CD4-positive, alpha-beta T cell treated with Interleukin-17A for 1 hour (primary cell): Measurements from ENCODE around the gene ATP6V0B.

Experiments used
- DNase-seq: peaks from one replicate; pipeline ENCODE4 v3.0.0-alpha.2; 2020

ATP6V0B gene

DNA sequence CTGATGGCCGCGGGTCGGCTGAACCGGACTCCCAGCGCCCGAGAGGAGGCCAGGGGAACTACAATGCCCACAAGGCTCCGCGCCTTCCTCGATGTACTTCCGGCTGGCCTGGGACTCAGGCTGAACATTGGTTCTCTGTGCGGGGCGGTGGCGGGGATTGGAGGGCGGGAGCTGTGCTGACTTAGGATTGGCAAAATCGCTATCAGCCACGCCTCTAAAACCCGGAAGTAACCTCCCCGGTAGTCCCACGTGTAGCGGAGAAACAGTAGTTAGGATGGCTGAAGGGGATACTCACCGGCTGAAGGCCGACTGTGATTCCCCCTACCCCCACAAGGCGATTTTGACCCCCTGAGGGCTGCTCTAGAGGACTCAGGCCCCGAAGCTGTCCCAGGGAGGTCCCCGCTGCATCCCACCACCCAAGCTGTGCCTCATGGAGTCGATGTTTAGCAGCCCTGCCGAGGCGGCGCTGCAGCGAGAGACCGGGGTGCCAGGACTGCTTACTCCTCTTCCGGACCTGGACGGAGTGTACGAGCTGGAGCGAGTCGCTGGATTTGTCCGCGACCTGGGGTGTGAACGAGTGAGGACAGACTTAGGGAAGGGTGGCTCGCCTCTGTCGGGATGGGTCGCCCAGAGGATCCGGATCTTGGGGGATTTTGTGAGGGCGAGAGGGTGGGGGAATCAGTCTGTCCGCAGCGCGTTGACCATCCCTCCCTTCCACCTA is 4.9 kb upstream of the ATP6V0B start, which contains the start of gene DPH2:
TSS of gene DPH2 (plus strand) at position 265 of the 721 bp plus-strand sequence. CDS start at position 431, 166 bp downstream.
- peak; percentile 96 for DNase-seq

DNA sequence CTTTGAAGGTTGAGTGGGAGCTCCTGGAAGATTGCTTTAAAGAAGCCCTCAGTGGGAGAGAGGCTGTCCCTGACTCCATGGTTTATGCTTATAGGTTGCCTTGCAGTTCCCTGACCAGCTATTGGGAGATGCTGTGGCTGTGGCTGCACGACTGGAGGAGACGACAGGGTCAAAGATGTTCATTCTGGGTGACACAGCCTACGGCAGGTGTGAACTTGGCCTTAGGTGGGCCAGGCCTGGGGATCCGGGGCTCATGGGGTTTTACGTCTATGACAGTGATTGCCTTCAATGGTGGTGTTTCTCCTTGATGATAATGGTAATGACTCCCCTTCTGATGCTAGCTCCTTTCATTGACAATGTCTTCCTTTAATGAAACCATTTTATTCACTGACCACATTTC is 4.3 kb upstream of the ATP6V0B start:
- DNase-seq, result no peak

- no peak for DNase-seq
Measured at GRCh38 chr1:43970911-43971310, 3.8 kb upstream of the ATP6V0B start.

DNA sequence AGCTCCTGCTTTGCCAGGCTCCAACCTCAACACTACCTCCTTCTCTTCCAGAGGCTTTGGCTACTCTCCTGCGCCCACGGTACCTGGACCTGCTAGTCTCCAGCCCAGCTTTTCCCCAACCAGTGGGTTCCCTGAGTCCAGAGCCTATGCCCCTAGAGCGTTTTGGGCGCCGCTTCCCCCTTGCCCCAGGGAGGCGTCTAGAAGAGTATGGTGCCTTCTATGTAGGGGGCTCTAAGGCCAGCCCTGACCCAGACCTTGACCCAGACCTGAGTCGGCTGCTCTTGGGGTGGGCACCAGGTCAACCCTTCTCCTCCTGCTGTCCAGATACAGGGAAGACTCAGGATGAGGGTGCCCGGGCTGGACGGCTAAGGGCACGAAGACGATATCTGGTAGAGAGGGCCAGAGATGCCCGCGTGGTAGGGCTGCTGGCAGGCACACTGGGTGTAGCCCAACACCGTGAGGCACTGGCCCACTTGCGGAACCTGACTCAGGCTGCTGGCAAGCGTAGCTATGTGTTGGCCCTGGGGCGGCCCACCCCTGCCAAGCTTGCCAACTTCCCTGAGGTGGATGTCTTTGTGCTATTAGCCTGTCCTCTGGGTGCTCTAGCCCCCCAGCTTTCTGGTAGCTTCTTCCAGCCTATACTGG is 3.3 kb upstream of the ATP6V0B start:
- DNase-seq, result no peak

- no peak for DNase-seq
Measured at GRCh38 chr1:43973981-43974442, 748 bp upstream of the ATP6V0B start.

DNA sequence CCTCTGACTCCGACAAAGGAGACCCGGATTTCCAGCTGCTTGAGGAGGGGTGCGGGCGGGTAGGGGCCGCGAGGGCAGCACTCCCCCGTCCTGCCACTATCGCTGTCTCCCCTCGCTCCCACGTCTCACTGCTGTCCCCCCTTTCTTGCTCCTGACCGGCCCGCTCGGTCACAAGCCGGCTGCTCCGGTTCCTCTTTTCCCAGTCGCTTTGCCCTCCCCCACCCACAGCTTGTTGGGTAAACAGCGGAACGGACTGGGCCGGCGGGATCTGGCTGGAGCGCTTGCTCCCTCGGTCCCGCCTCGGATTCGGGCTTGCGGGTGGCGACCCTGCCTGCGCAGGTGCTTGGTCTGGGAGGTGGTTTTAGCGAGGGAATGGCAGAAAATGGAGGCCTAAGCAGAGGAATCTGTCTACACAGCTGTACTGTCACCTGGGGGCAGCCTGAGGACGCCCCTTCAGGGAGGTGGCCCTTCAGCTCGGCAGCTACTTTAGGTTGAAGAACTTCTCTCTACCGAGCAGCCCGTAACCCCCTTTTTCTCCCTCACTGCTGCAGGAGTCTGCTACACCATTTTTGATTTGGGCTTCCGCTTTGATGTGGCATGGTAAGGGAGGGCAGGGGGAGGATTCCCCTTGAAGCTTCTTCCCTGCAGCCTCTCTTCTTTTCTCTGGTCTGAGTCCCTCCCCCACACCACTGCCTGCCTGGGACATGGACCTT is 645 bp downstream of the ATP6V0B start:
- peak; percentile 52 for DNase-seq

GRCh38 chr1:43976045-43976444 is 1.3 kb downstream of the ATP6V0B start:
- DNase-seq, result no peak

GRCh38 chr1:43976890-43977289 is 2.1 kb downstream of the ATP6V0B start:
- DNase-seq, result no peak

GRCh38 chr1:43977376-43978263 is 2.9 kb downstream of the ATP6V0B start:
- no peak for DNase-seq

DNA sequence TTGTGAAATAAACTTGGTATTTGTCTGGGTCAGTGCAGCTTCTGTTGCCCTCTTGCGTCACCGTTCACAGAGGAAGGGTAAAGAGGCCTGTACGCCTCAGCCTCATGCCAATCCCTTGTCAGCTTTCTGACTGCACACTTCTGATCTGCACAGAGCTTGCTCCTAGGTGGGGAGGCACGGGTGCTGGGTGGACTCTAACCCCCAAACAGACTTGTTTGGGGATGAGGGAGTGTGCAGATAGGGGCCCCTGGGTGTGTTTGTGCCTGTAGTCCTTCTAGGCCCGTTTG is 3.4 kb downstream of the ATP6V0B start:
- DNase-seq, result no peak

DNA sequence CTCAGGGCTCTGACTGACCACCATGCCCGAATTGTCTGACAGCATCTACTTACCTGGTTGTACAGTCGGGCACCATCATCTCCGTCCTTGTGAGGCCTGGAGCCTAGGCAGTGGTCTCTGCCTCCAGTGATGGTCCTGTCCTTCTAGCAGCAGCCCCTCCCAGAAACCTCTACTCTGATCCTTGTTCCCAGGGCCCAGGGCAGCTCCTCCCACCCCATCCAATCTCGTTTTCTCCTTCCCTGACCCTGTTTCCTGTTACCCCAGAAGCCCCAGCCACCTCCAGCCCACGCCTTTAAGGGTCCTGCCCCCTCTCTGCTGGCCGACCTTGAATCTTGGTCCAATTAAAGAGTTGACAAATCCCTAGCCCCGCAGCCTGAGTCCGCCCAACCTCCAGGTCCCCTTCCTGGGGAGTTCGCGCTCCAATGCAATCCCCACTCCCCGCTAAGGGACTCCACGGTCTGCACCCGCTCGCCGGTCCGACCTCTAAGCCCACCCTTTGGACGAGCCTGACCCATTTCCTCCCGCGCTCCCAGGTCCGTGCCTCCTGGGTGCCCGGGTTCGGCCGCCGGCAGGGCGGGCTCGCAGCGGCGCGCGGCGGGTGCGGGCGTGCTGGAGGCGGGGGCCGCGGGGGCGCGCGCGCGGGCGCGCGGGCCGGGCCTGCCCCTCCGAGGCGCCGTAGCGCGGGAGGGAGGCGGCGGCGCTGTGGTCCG is 3.9 kb downstream of the ATP6V0B start, which contains the start of gene B4GALT2:
TSS of gene B4GALT2 (plus strand) at position 660 of the 710 bp plus-strand sequence. CDS start 1,951 bp downstream, outside the sequence.
- DNase-seq, result peak; percentile 31

DNA sequence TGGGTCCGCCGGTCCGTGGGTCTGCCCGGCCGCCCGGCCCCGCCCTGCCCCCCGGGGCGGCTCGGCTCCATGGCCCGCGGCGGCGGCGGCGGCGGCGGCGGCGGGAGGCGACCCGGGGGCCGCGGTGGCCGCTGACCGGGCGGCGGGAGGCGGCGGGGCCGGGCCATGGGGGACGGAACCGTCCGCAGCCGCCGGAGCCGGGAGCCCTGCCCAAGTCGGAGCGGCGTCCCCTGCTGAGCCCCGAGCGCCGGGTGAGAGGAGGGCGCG is 4.4 kb downstream of the ATP6V0B start:
- DNase-seq, result no peak

- peak; percentile 26 for DNase-seq
Measured at GRCh38 chr1:43979528-43980254, 4.9 kb downstream of the ATP6V0B start.

DNA sequence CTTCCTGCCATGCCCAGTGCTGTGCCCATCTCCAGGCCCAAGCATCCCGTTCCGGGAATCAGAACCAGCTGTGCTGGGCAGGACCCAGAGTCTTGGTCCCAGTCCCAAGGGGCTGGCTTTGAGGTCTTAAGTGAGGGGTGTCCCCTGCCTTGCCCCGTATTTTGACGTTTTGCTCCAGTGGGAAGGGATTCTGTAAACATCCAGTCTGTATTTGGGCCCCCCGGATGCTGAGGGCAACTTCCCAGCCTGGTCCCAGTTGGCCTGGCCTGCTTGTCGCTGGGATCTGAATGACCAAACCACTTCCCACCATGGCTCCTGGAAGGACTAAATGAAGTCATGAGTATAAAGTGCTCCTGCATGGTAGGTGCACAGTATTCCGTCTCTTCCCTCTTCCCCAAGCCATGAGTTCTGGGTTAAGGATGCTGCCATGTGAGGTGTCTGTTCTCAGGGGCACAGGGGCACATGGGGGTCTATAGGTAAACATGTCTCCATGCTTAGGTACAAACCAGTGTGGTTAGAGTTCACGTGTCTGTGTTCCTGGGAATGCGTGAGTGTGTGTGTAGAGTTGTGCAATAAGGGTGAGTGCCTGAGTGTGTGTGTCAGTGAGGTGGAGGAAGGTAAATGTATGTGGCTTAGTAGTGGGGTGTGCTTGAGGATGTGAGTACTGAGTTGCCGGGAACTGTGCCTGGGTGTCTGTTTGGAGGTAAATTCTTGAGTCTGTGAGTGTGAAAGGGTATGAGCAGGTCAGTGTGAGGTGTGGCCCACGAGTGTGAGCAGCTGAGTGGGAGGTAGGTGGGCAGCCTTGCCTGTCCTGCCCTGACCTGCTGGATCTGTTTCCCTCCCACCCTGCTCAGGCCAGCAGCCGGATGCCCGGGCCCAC is 5.7 kb downstream of the ATP6V0B start:
- no peak for DNase-seq

DNA sequence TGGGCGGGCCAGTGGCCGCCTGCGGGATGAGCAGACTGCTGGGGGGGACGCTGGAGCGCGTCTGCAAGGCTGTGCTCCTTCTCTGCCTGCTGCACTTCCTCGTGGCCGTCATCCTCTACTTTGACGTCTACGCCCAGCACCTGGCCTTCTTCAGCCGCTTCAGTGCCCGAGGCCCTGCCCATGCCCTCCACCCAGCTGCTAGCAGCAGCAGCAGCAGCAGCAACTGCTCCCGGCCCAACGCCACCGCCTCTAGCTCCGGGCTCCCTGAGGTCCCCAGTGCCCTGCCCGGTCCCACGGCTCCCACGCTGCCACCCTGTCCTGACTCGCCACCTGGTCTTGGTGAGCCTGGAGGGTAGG is 6.4 kb downstream of the ATP6V0B start:
- DNase-seq, result no peak

- no peak for DNase-seq
Measured at GRCh38 chr1:43981636-43982035, 6.9 kb downstream of the ATP6V0B start.

DNA sequence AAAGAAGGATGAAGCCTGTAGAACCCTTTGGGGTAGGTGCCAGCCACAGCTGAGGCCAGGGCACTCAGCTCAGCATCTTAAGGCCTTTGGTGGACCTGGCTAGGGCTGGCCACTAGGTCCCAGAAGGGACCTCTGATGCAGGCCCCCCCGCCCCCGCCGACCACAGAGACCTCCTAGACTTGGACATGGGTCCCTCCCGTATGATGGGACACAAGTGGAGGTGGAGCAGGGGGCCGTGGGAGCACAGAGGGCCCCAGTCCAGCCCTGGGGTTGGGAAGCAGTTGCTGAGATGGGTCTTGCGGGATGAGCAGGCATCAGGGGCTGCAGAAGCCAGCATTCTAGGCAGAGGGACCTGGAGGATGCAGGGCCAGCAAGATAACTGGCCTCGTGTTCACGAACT is 7.5 kb downstream of the ATP6V0B start:
- DNase-seq, result no peak

DNA sequence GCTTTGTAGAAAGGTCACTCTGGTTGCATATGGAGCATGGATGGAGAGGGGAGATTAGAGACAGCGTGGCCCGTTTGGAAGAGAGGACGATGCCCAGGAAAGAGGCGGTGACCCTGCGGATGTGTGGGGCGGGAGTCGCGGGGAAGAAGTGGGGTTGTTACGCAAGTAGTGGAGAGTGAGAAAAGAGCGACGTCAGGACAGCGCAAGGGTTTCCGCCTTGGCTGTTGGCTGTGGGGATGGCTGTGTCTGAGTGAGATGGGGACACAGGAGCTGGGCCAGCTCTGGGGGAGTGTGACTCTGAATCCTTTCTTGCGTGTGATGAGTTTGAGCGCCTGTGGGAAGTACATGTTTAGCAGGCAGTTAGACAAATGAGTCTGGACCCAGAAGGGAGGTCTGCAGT is 8.0 kb downstream of the ATP6V0B start:
- no peak for DNase-seq

- no peak for DNase-seq
Measured at GRCh38 chr1:43983253-43983899, 8.6 kb downstream of the ATP6V0B start.

- DNase-seq, result no peak
Measured at GRCh38 chr1:43984855-43985254, 10.1 kb downstream of the ATP6V0B start.
